AG08396 (cell line): ENCODE measurements around the gene GPRC5D.

Source experiments
- DNase-seq: peaks from one replicate; pipeline ENCODE4 v3.0.0; 2012; ENCODE audit warnings: low spot score, mixed read lengths

Gene GPRC5D

DNA sequence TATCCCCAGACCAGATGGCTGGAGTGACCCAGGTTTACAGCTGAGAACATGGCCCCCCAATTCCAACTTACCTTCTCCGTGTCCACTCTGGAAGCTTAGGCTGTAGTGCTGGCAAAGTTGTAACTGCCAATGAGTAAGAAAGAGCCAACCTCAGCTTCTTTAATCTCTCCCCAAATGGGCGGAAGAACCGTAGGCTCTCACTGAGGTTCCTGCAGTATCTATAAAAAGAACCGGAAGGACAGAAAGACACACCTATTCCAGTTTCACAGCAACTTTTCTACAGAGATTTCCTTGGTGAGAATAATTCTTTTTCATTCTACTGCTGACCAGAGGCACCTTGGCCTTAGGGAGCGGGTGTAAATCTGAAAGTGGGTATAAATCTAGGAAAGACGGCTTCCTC lies at the start of gene GPRC5D:
Gene GPRC5D, minus strand, starts transcription at position 135 of the 400 bp plus-strand sequence. CDS start 1,786 bp downstream, outside the sequence.
- DNase-seq, result no peak

DNA sequence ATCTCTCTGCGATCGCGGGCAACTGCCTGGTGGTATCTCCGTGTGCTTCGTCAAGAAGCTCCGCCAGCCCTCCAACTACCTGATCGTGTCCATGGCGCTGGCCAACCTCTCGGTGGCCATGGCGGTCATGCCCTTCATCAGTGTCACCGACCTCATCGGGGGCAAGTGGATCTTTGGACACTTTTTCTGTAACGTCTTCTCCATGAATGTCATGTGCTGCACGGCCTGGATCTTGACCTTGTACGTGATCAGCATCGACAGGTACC lies 49.7 kb upstream of the GPRC5D start:
- no peak for DNase-seq

DNA sequence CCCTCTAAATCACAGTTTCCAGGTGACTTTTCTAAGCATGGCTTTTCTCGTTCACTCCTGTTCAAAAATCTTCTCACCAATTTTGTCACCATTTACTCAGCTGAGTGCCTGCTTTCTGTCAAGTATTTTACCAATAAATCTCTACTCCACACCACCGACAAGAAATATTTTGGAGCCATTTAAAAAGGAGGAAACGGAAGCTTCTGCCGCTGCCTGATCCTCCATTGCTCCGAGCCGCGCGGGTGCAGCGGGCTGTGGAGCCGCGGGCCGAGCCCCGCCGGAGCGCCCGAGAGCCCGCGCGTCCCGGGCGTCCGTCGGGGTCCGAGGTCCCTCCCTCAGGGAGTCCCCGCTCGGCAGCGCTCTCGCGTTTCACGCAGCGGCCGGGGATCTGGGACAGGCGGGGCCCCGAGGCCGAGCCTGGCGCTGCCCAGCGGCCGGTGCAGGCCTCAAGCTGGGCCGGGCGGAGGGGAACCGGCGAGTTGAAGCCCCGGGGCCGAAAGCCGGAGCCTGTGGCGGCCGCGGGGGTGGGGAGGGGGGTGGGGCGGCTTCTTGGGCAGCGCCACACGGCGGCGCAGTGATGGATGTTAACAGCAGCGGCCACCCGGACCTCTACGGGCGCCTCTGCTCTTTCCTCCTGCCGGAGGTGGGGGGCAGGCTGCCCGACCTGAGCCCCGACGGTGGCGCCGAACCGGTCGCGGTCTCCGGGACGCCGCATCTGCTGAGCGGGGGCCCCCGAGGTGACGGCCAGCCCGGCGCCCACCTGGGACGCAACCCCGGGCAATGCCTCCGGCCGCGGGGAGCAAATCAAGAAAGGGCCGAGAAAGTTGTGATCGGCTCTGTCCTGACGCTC lies 49.2 kb upstream of the GPRC5D start:
- DNase-seq, result peak; percentile 83

DNA sequence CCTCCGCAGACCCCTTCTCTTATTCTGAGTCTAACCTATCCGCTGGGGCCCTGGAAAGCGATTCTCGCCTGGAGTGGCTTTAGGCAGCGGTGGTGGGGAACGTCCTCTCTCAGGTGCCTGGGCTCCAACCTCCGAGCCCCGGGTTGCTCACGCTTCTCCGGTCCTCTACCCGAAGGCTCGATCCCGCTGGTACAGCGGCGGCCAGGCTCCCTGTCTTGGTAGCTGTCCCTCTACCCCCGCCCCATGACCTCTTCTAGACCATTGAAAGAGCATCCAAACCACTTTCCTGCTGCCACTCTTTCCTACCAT lies 48.6 kb upstream of the GPRC5D start:
- peak; percentile 47 for DNase-seq

DNA sequence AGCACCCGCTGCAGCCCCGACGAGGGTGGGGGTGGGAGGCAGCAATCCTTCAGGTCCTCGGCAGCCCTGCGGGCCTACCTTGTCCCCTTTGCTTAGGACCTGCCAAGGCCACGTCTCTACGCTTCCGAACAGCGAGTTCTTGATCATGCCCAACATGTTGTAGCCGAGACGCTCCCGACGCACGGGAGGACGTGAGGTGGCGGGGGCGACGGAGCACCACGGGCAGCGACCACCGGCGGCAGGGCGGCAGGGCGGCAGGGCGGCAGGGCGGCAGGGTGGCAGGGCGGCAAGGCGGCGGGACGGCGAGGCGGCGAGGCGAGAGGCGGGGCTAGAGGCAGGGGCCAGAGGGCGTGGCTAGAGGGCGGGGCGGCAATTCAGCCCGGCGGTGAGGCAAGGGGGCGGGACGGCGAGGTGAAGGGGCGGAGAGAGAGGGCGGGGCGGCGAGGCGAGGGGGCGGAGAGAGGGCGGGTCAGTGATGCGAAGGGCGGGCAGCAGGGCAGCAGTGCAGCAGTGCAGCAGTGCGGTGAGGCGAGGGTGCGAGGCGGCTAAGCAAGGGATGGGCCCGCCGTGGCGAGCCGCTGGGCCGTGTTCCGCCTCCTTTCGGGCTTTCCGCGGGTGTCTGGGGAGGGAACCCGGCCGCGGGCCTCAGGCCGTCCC lies 48.1 kb upstream of the GPRC5D start, which contains the start of gene HEBP1:
Gene HEBP1, minus strand, starts transcription at position 307 of the 657 bp plus-strand sequence. Its CDS starts 151 bp downstream, at position 156.
- peak; percentile 98 for DNase-seq

DNA sequence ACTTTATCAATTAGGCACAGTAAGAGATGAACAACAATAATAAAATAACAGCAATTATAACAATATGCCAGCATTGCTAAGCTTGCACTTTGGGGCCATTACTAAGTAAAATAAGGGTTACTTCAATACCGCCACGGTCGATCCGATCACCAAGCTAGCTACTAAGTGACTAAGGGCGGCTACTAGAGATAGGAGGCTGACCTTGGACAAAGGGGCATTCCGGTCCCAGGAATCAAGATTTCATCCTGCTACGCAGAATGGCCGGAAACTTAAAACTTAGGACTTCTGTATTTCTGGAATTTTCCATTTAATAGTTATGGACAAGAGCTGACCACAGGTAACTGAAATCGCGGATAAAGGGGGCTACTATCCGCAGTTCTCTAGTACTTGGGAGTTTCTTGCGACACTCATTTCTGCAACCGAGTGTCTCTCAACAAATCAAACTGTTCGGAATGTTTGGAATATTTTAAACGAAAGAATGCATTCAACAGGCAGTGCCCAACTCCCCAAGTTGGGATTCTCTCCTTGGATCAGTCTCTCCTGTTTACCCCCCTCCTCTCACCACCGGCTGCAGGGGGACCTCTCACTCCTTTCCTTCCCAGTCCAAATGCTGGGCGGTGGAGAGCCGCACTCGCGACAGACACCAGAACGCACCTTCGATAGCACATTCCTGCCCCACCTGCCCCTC lies 47.4 kb upstream of the GPRC5D start:
- peak; percentile 39 for DNase-seq

DNA sequence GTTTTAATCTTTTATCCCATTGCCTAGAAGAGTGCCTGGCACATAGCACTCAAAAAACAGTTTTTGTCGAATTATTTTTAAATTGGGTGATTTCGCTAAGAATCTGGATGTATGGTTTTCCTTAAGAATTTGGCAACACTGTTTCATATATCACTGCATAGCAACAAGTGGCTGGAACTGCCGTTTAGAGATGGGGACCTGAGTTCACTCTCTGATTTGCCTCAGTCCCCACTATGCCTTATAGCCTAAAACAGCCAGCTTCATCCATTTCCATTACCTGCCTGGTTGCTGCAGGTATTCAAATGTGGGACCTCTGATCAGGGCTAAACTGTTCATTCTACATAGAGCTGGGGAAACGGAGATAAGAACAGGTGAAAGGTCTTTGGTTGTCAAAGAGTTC lies 46.3 kb upstream of the GPRC5D start:
- DNase-seq, result no peak

DNA sequence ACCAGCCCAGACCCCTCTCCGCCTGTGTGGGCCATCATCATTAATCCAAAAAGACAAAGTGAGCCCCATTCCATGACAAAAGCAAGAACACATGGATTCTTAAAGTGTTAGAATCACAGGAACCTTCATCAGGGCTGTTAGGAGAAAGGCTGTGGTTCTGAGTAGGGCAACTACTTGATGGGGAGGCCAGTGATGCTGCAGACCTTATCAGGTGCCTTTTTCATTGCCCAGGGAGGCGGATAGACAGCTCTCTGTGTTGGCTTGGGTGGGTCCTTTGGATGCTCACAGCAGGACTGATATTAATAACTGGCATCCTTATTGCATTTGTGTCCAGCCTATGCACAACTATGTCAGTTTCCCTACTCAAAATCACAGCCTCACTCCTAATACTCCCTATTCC lies 45.8 kb upstream of the GPRC5D start:
- no peak for DNase-seq

DNA sequence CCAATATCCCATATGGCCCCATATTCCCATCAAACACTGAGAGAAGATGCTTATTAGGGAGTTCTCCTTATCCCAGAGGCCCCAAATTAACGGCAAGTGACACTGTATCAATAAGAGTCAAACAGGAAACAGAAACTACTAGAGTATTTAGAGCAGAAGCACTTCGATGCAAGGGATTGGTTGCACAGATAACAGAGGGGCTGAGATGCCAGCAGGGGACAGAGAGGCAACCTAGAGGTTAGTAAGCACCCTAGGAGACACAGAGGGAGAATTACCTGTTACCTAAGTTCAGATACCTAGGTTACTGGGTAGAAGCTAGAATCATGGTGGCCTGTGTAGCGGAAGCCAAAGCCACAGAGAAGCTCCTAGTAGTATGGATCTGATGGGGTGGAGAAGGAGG lies 45.2 kb upstream of the GPRC5D start:
- no peak for DNase-seq

DNA sequence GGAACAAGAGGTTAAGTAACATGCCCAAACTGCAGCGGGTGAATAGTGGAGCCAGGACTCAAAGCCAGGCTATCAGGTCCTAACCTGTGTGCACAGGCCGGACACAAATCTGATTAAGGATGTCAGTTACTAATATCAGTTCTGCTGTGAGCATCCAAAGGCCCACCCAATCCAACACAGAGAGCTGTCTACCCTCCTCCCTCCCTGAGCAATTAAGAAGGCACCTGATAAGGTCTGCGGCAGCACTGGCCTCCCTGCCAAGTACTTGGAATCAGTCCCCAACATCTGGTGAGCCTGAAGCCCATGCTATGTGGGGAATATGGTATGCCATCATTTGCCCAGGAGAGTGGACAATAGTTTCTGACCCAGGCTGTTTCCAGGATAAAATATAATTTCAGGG lies 44.2 kb upstream of the GPRC5D start:
- DNase-seq, result no peak

DNA sequence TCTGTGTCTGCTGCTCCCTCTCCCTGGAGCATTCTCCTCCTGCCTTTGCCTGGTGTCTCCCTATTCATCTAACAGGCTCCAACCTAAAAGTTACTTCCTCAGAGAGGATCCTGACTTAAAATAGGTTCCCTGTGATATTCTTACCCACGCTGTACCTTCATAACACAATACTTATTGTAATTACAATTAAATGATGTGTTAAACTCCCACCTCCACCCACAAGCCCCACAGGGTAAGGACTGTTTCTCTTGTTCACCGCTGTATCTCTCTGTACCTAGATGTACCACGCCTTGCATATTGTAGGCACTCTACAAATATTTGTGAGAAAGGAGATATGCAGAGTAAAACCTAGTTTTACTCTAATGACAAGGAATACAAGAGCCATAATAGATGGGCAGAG lies 43.1 kb upstream of the GPRC5D start:
- no peak for DNase-seq

DNA sequence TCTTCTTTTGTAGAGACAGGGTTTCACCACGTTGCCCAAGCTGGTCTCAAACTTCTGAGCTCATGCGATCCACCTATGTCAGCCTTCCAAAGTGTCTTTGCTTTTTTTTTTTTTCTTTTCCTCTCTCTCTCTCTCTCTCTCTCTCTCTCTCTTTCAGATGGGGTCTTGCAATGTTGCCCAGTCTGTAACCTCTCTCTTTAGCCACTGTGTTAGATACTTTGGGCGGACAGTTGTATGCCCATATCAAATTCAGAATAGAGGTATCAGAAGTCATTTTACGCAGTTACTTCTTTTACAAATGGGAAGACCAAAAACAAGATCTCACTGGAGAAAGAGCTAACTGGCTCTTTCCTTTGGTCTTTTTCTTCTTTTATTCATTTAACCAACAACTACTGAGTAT lies 41.4 kb upstream of the GPRC5D start:
- no peak for DNase-seq

DNA sequence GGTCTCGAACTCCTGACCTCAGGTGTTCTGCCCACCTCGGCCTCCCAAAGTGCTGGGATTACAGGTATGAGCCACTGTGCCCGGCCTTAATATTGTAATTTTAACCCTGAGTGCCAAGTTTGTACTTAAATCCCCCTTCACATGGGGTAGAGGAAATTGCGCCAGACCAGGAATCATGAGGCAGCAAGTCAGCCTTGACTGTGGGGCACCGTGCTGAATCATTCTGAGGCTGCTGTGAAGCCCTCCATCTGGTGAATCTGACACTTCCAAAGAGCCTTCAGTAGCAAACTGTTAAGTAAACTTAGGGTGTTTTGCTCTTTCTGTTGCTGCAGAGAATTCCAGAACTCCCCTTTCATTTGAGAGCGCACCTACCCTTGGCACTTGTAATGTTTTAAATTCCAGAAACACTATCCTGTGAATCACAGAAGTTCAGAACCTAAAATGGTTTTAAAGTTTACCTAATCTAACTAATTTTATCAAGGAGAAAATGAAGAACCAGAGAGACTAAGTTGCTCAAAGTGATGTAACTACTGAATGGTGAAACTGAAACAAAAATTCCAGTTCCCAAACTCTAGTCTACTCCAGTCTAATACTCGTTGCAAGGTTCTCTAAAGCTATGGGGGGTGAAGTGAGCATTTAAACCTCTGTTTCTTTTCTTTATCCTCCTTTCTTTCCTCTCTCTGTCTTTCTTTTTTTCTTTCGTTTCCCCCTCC lies 40.6 kb upstream of the GPRC5D start:
- DNase-seq, result peak; percentile 80

DNA sequence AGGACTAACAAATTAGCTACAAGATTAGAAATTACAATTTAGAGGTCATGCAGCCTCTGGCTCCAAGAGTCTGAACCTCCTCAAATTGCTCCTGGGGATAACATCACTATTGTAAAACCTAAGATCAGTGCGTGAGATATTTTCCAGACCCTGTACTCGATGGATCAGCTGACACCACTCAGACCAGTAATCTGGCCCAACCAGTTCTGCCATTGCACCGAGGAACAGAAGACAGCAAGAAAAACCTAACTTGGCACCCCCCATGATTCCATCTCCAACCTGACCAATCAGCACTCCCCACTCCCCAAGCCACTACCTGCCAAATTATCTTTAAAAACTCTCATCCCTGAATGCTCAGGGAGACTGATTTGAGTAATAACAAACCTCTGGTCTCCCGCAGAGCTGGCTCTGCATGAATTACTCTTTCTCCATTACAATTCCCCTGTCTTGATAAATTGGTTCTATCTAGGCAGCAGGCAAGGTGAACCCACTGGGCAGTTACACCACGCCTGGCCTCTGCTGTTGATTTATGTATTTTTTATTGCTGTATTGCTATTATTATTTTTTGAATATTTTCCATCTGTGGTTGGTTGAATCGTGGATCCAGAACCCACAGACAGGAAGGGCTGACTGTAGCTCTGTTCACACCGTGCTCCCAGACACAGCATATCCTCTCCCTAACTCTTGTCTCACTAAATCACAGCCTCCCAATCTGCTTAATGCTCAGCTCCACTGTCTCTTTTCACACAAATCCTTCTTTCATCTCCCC lies 38.9 kb upstream of the GPRC5D start:
- DNase-seq, result no peak

DNA sequence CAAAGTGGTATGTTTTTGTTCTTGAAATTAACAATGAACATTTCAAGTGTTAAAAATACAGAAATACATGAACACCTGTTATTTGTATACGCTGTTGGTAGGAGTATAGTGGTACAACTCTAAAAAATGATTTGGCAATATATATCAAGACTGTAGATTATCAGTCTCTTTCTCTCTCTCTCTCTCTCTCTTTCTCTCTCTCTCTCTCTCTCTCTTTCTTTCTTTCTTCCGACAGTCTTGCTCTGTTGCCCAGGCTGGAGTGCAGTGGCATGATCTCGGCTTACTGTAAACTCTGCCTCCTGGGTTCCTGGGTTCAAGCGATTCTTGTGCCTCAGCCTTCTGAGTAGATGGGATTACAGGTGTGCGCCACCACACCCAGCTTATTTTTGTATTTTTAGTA lies 35.5 kb upstream of the GPRC5D start:
- no peak for DNase-seq

DNA sequence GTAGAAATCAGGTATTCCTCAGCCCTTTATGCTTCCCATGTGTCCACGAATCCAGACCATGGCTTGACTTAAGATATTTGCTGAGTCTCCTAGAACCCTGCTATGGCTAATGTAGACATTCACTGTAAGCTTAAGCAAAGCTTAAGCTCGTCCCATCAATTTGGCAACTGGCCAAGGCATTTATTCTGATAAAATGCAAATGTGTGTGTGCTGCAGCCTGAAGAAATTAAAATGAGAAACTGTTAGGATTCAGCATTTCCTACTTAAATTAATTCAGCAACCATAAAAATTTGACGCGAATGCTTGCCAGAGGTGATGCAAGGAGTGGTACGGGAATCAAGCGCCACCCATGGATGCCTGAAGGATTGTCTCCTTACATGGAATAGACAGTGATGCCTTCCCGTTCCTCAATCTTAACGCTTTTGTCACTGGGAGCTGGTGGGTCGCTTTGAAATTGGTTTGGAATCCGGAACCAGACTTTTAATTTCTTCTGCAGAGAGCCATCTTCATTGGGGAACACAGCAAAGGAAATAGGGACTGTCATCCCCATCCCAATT lies 34.9 kb upstream of the GPRC5D start:
- DNase-seq, result no peak

DNA sequence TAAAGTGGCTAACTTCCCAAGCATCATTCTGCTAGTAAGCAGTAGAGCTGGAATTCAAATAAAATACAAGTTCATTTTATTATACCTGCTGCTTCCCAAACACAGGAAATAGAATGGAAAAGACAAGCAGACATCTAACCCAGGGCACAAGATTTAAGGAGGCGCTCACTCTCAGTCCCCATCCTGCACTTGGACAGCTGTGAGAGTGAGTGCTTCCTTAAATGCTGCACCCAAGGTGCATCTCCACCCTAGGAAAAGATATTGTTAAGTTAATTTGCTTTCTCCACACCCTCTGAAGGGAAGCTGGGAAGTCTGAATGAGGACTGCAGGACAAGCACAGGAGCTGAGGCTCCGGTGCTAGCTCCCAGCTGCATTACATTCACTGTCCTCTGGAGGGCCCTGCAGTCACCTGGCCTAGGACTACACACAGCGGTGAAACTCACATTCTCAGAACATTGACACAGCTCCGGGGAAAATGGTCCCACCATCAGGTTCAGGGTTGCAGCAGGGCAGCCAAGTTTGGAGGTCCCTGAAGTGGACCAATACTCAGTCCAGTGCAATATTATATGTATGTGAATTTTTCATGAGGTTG lies 33.9 kb upstream of the GPRC5D start:
- DNase-seq, result peak; percentile 26

DNA sequence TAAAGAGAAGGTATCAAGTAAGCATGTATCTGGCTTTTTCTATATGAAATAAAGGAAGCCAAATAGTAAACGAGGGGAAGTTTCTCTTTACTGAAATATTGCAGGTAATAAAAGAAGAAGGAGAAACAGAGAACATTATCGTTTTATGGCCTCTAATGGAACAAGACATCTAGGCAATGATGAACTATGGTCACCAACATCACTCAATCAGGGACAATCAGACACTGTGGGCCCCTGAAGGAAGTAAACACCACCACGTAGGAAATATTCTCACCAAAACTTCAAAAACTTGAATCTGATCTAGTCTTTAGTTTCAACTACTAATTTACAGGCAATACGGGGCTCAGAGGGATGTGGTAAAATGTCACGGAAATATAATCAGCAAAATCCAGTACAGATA lies 32.2 kb upstream of the GPRC5D start:
- DNase-seq, result no peak

DNA sequence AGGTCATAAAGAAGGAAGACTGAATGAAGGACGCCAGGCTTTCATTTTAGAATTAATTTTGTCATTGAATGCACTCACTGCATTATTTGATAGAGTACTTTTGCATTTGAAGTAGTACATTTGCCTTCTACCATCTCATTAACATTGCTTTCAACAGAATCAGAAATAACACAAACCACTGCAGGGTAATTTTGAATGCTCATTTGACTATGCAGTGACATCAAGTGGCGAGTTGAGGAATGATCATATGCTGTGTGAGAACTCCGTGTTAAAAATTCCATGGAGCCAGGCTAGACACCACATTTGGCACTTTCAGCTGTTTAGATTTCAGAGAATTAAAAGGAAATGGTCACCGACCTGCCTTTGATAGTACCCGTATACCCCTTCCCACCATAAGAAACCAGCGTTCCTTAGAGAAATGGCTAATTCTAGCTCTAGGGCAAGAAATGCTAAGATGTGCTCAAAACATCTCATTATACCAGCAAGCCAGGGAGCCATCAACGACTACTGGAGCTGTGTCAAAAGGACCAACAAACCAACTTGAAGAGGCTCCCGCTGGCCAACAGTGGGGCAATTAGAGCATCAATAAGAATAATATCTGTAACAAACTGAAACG lies 31.6 kb upstream of the GPRC5D start:
- DNase-seq, result peak; percentile 35

DNA sequence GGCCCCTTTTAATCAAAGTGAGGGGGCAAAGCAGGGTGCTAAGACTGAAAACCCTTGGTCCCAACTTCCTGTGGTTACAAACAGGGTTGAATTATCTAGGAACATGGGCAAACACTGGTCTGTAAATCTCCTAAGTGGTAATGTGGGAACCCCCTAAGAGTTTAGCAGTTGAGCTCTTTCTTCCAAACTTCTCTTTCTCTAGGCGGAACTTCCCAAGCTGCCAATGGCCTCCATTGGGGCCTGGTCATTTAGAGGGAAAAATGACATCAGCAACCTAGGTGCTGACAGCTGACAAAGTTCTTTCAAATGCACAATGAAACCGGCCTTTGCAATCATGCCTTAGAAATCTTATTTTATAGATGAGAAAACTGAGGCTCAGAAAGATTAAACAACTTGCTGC lies 30.4 kb upstream of the GPRC5D start:
- DNase-seq, result no peak
